ENCODE results near the gene GPT2. TPM values are rescaled to one million over a fixed set of nuclear protein-coding genes. Genes with fewer than 3 reads are reported as not detected.

Gene GPT2
- total and polyA plus RNA-seq, 2 donors (not counting 1 experiment from before 2014, with no cell fraction given), result 5.8 to 16.3 TPM

GRCh38 chr16:46926470-46927225, 42.5 kb downstream of the GPT2 start:
- peaks cover 9% of the 10 kb centered on the region for H3K36me3 ChIP-seq (ENCODE audit: control insufficient read depth, insufficient read depth, low read length)
- no peak overlapping the region for H3K4me2 ChIP-seq (ENCODE audit: extremely low read depth, insufficient read depth, low read length)
- H3K27ac ChIP-seq (ENCODE audit: insufficient read depth, low read length), result no peak overlapping the region

GRCh38 chr16:46927273-46927672, 43.1 kb downstream of the GPT2 start:
- H3K27me3 ChIP-seq (ENCODE audit: control insufficient read depth, insufficient read depth, low read length), result no peaks in the 10 kb centered on the region
- H3K79me2 ChIP-seq (ENCODE audit: control insufficient read depth, insufficient read depth, low read length), result no peaks in the 10 kb centered on the region
- peaks cover 9% of the 10 kb centered on the region for H3K36me3 ChIP-seq (ENCODE audit: control insufficient read depth, insufficient read depth, low read length)
- no peak overlapping the region for H3K4me3 ChIP-seq (replicated peaks in 1 of 4; ENCODE audit: control extremely low read depth in 1 of 4, insufficient read depth in 1 of 4, low read depth in 3 of 4, low read length in 4 of 4)
- TF ChIP-seq CTCF (conservative IDR thresholded peaks at IDR 0.05 in 1 of 2, IDR thresholded peaks at IDR 0.05 in 1 of 2; ENCODE audit: low read depth in 1 of 2, low read length in 2 of 2) (no peak), EZH2 (IDR thresholded peaks at IDR 0.05; ENCODE audit: low read length, missing control alignments) (no peak)
- no peak overlapping the region for H3K4me2 ChIP-seq (ENCODE audit: extremely low read depth, insufficient read depth, low read length)
- H3K9me3 ChIP-seq (ENCODE audit: control insufficient read depth, insufficient read depth, low read depth, low read length), result no peaks in the 10 kb centered on the region
- no peak overlapping the region for H3K9ac ChIP-seq (ENCODE audit: insufficient read depth, low read length)
- no peak for DNase-seq (ENCODE audit: low read depth in 2 of 2)
- no peaks in the 10 kb centered on the region for H3K4me1 ChIP-seq (ENCODE audit: control insufficient read depth, extremely low read depth, insufficient read depth, low read length)
- H2AFZ ChIP-seq (ENCODE audit: low read length), result no peak overlapping the region
- no peak overlapping the region for H3K27ac ChIP-seq (ENCODE audit: insufficient read depth, low read length)
- no peaks in the 10 kb centered on the region for H4K20me1 ChIP-seq (ENCODE audit: control insufficient read depth, extremely low read depth, insufficient read depth, low read length)

More at GRCh38 chr16:46926470-46927225, 42.5 kb downstream of the GPT2 start:
- TF ChIP-seq CTCF (conservative IDR thresholded peaks at IDR 0.05 in 1 of 2, IDR thresholded peaks at IDR 0.05 in 1 of 2; ENCODE audit: low read depth in 1 of 2, low read length in 2 of 2) (no peak), EZH2 (IDR thresholded peaks at IDR 0.05; ENCODE audit: low read length, missing control alignments) (no peak)
- H3K4me3 ChIP-seq (replicated peaks in 1 of 4; ENCODE audit: control extremely low read depth in 1 of 4, insufficient read depth in 1 of 4, low read depth in 3 of 4, low read length in 4 of 4), result no peak overlapping the region
- H3K27me3 ChIP-seq (ENCODE audit: control insufficient read depth, insufficient read depth, low read length), result no peaks in the 10 kb centered on the region
- no peak overlapping the region for H3K9ac ChIP-seq (ENCODE audit: insufficient read depth, low read length)
- DNase-seq (ENCODE audit: low read depth in 2 of 2), result no peak
- H2AFZ ChIP-seq (ENCODE audit: low read length), result no peak overlapping the region
- H3K9me3 ChIP-seq (ENCODE audit: control insufficient read depth, insufficient read depth, low read depth, low read length), result no peaks in the 10 kb centered on the region
- no peaks in the 10 kb centered on the region for H3K79me2 ChIP-seq (ENCODE audit: control insufficient read depth, insufficient read depth, low read length)
- H3K4me1 ChIP-seq (ENCODE audit: control insufficient read depth, extremely low read depth, insufficient read depth, low read length), result no peaks in the 10 kb centered on the region
- no peaks in the 10 kb centered on the region for H4K20me1 ChIP-seq (ENCODE audit: control insufficient read depth, extremely low read depth, insufficient read depth, low read length)

DNA sequence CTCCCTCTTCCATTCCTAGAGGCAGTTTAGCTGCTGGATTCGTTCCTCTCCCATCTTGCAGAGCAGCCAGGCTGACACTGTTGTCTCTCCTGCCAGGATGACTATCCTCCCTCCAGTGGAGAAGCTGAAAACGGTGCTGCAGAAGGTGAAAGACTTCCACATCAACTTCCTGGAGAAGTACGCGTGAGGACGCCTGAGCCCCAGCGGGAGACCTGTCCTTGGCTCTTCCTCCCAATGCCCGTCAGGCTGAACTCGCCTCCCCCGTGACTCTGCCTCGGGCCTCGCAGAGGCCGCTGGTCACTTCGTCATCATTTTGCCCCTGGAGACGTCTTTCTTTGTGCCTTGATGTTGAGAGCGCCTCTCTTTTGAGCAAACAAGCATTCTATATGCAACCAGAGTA, 44.6 kb downstream of the GPT2 start:
- Histone ChIP-seq H2AFZ (ENCODE audit: low read length) (no peak overlapping the region), H3K4me1 (ENCODE audit: control insufficient read depth, extremely low read depth, insufficient read depth, low read length) (no peaks in the 10 kb centered on the region), H3K27ac (ENCODE audit: insufficient read depth, low read length) (no peak overlapping the region), H3K27me3 (ENCODE audit: control insufficient read depth, insufficient read depth, low read length) (no peaks in the 10 kb centered on the region), H3K36me3 (ENCODE audit: control insufficient read depth, insufficient read depth, low read length) (peaks cover 6% of the 10 kb centered on the region), H3K79me2 (ENCODE audit: control insufficient read depth, insufficient read depth, low read length) (no peaks in the 10 kb centered on the region), H3K9ac (ENCODE audit: insufficient read depth, low read length) (no peak overlapping the region), H4K20me1 (ENCODE audit: control insufficient read depth, extremely low read depth, insufficient read depth, low read length) (no peaks in the 10 kb centered on the region), H3K9me3 (ENCODE audit: control insufficient read depth, insufficient read depth, low read depth, low read length) (no peaks in the 10 kb centered on the region), H3K4me2 (ENCODE audit: extremely low read depth, insufficient read depth, low read length) (no peak overlapping the region), H3K4me3 (replicated peaks in 1 of 4; ENCODE audit: control extremely low read depth in 1 of 4, insufficient read depth in 1 of 4, low read depth in 3 of 4, low read length in 4 of 4) (no peak overlapping the region)
- TF ChIP-seq CTCF (conservative IDR thresholded peaks at IDR 0.05 in 1 of 2, IDR thresholded peaks at IDR 0.05 in 1 of 2; ENCODE audit: low read depth in 1 of 2, low read length in 2 of 2) (no peak), EZH2 (IDR thresholded peaks at IDR 0.05; ENCODE audit: low read length, missing control alignments) (no peak)
- no peak for DNase-seq (ENCODE audit: low read depth in 2 of 2)

Measured in fibroblast of lung (primary cell).